Liver (tissue), 9 donors: ENCODE data around the gene CHID1. TPM values are rescaled to one million over a fixed set of nuclear protein-coding genes. Genes with fewer than 3 reads are reported as not detected.

Experiments
- DNase-seq: peaks from one replicate; pipeline ENCODE4 v3.0.0-alpha.2; 2017; ENCODE audit warnings: low spot score
- H3K27ac ChIP-seq, 2 donors: one replicate each; pipeline ENCODE4 v1.7.0; 2013; ENCODE audit warnings: inconsistent platforms in 2 of 2, low read length in 2 of 2, control low read depth in 1 of 2, low read depth in 1 of 2, mild to moderate bottlenecking in 1 of 2
- H3K27me3 ChIP-seq, 4 donors: one replicate each; pipeline versions ENCODE4 v1.6.1 to v1.7.0; 2013; ENCODE audit warnings: low read length in 3 of 4, inconsistent platforms in 1 of 4, mild to moderate bottlenecking in 1 of 4, moderate library complexity in 1 of 4; ENCODE audit not compliant: control insufficient read depth in 4 of 4, insufficient read depth in 4 of 4
- H3K36me3 ChIP-seq, 4 donors: one replicate each; pipeline versions ENCODE4 v1.6.1 to v1.7.0; 2013; ENCODE audit warnings: low read length in 3 of 4, mild to moderate bottlenecking in 3 of 4, low read depth in 1 of 4, moderate library complexity in 1 of 4; ENCODE audit not compliant: control insufficient read depth in 4 of 4, insufficient read depth in 3 of 4
- H3K4me1 ChIP-seq, 4 donors: one replicate each; pipeline versions ENCODE4 v1.6.1 to v1.7.0; 2013; ENCODE audit warnings: low read length in 3 of 4, mild to moderate bottlenecking in 3 of 4, moderate library complexity in 1 of 4; ENCODE audit not compliant: control insufficient read depth in 4 of 4, insufficient read depth in 4 of 4
- H3K4me3 ChIP-seq, 3 donors: one replicate each; pipeline versions ENCODE4 v1.6.1 to v1.7.0; 2013; ENCODE audit warnings: low read length in 3 of 3, control low read depth in 1 of 3, low read depth in 1 of 3, mild to moderate bottlenecking in 1 of 3
- H3K9ac ChIP-seq, 2 donors: one replicate each; pipeline ENCODE4 v1.7.0; 2013; ENCODE audit warnings: low read length in 2 of 2, mild to moderate bottlenecking in 2 of 2, moderate library complexity in 2 of 2, control low read depth in 1 of 2, low read depth in 1 of 2
- H3K9me3 ChIP-seq, 4 donors: one replicate each; pipeline versions ENCODE4 v1.6.1 to v1.7.0; 2013; ENCODE audit warnings: low read length in 3 of 4; ENCODE audit not compliant: control insufficient read depth in 4 of 4
- EGR1 ChIP-seq, 2 donors: IDR thresholded peaks; 2 replicates each; pipeline ENCODE4 v1.6.1; 2016 to 2018; ENCODE audit warnings: antibody characterized with exemption in 2 of 2, low read depth in 2 of 2
- FOXA1 ChIP-seq: IDR thresholded peaks from 2 replicates; pipeline ENCODE4 v1.6.1; 2016; ENCODE audit warnings: antibody characterized with exemption
- FOXA2 ChIP-seq: IDR thresholded peaks from 2 replicates; pipeline ENCODE4 v1.6.1; 2016; ENCODE audit warnings: antibody characterized with exemption
- GABPA ChIP-seq, 2 donors: IDR thresholded peaks in 1 of 2; conservative IDR thresholded peaks in 1 of 2; 2 replicates each; pipeline ENCODE4 v1.6.1; 2016; ENCODE audit warnings: antibody characterized with exemption in 2 of 2, mild to moderate bottlenecking in 1 of 2, moderate library complexity in 1 of 2
- HNF4A ChIP-seq, 2 donors: conservative IDR thresholded peaks; 2 replicates each; pipeline ENCODE4 v1.6.1; 2016; ENCODE audit warnings: antibody characterized with exemption in 2 of 2, mild to moderate bottlenecking in 2 of 2
- HNF4G ChIP-seq: IDR thresholded peaks from 2 replicates; pipeline ENCODE4 v1.6.1; 2016; ENCODE audit warnings: antibody characterized with exemption
- JUND ChIP-seq, 2 donors: IDR thresholded peaks; 2 replicates each; pipeline ENCODE4 v1.6.1; 2016; ENCODE audit warnings: antibody characterized with exemption in 2 of 2
- NR2F2 ChIP-seq: IDR thresholded peaks from 2 replicates; pipeline ENCODE4 v1.6.1; 2016; ENCODE audit warnings: antibody characterized with exemption
- RAD21 ChIP-seq, 2 donors: IDR thresholded peaks; 2 replicates each; pipeline ENCODE4 v1.6.1; 2016; ENCODE audit warnings: antibody characterized with exemption in 2 of 2, mild to moderate bottlenecking in 2 of 2
- RXRA ChIP-seq, 2 donors: IDR thresholded peaks; 2 replicates each; pipeline ENCODE4 v1.6.1; 2017 to 2018; ENCODE audit warnings: antibody characterized with exemption in 2 of 2, mild to moderate bottlenecking in 1 of 2
- SP1 ChIP-seq: IDR thresholded peaks from 2 replicates; pipeline ENCODE4 v1.6.1; 2018; ENCODE audit warnings: antibody characterized with exemption, mild to moderate bottlenecking
- WGBS: extraction: QIAGEN DNeasy Blood & Tissue Kit; methylation state at CpG from one replicate; pipeline ENCODE4 v1.1.7; 2013; 5-methylcytosine and 5-hydroxymethylcytosine counted together
- polyA plus RNA-seq, 2 donors: library from polyadenylated mRNA; stranded (reverse) in 1 of 2; unstranded in 1 of 2; fragments of 200-250 nt in 1 of 2; fragments of >200 nt in 1 of 2; fragmentation: Nextera tagmentation in 1 of 2; extraction: Ambion mirVana in 1 of 2; gene quantifications; one replicate each; pipeline versions ENCODE4 v1.2.1 to v1.2.3, GENCODE V29; 2013 to 2015
- total RNA-seq, 2 donors: library from RNA; depleted of rRNA; stranded (reverse); fragments of >200 nt; gene quantifications; one replicate each; pipeline ENCODE4 v1.2.3, GENCODE V29; 2014
- TF ChIP-seq, protein P1 (sequence below): fragments of 150-350 bp; IDR thresholded peaks from 2 replicates; pipeline ENCODE4 v1.5.1; 2017; ENCODE audit warnings: improper control_type of control experiment, low read depth, low read length; ENCODE audit not compliant: missing input control
- TF ChIP-seq, protein P2 (sequence below): IDR thresholded peaks from 2 replicates; pipeline ENCODE4 v1.6.1; 2016; ENCODE audit warnings: antibody characterized with exemption
- TF ChIP-seq, protein P3 (sequence below): IDR thresholded peaks from 2 replicates; pipeline ENCODE4 v1.6.1; 2016; ENCODE audit warnings: antibody characterized with exemption
- TF ChIP-seq, protein P4 (sequence below): IDR thresholded peaks from 2 replicates; pipeline ENCODE4 v1.6.1; 2016; ENCODE audit warnings: antibody characterized with exemption
- TF ChIP-seq, protein P5 (sequence below): IDR thresholded peaks from 2 replicates; pipeline ENCODE4 v1.6.1; 2016; ENCODE audit warnings: antibody characterized with exemption, mild to moderate bottlenecking
- donor health status: healthy.
- donor health status: healthy.
- donor health status: healthy.
- donor health status: healthy.
- donor health status: healthy.

The CHID1 gene
- total and polyA plus RNA-seq, 4 donors = 39.5 to 68.8 (median 59.1) TPM

DNA sequence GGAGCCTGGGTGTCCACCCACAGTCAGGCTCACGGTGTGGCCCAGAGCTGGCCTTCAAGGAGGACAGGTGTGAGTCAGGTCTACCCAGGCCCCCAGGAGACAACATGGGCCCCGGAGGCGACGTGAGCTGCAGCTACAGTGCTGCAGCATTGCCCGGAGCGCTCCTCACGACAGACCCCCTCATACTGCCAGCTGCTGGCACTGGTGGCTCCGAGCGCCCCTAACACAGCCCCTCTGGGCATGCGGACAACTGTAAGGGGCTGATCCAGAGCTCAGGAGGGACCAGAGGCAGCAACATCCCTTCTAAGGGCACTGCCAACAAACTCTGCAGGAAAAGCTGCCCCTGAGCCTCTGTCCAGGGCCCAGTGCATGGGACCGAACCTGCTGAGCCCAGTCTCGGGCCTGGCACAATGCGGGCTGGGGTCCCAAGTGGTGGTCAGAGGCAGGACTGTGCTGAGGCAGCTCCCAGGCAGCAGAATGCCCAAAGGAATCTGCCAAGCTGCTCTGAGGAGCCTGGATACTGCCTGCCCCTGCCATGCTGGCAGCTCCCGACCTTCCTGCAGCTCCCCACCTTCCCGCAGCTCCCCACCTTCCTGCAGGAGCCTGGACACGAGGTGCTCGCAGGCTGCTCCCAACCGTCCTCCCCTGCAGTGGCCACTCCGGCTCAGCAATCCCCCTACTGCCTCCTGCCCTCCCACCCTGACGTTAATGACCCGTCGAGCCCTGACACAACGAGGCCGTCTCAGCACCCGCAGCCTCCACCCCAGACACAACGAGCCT lies 15.1 kb downstream of the CHID1 start:
- Histone ChIP-seq H3K4me1 (no peaks in the 10 kb centered on the region), H3K36me3 (peaks cover 10 to 33% (median 17%) of the 10 kb centered on the region in 4 donors)
- DNase-seq = no peak

More for the DNA sequence above, 15.1 kb downstream of the CHID1 start:
- TF ChIP-seq RXRA (IDR thresholded peaks at IDR 0.05) (no peak), EGR1 (IDR thresholded peaks at IDR 0.05; ENCODE audit: low read depth in 2 of 2) (no peak), GABPA (IDR thresholded peaks at IDR 0.05 in 1 of 2, conservative IDR thresholded peaks at IDR 0.05 in 1 of 2) (no peak), HNF4G (no peak), SP1 (no peak), FOXA1 (no peak), NR2F2 (no peak), FOXA2 (no peak), RAD21 (IDR thresholded peaks at IDR 0.05) (no peak), HNF4A (conservative IDR thresholded peaks at IDR 0.05) (no peak), JUND (IDR thresholded peaks at IDR 0.05) (no peak)
- TF ChIP-seq, protein P1, sequence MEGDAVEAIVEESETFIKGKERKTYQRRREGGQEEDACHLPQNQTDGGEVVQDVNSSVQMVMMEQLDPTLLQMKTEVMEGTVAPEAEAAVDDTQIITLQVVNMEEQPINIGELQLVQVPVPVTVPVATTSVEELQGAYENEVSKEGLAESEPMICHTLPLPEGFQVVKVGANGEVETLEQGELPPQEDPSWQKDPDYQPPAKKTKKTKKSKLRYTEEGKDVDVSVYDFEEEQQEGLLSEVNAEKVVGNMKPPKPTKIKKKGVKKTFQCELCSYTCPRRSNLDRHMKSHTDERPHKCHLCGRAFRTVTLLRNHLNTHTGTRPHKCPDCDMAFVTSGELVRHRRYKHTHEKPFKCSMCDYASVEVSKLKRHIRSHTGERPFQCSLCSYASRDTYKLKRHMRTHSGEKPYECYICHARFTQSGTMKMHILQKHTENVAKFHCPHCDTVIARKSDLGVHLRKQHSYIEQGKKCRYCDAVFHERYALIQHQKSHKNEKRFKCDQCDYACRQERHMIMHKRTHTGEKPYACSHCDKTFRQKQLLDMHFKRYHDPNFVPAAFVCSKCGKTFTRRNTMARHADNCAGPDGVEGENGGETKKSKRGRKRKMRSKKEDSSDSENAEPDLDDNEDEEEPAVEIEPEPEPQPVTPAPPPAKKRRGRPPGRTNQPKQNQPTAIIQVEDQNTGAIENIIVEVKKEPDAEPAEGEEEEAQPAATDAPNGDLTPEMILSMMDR = no peak
- TF ChIP-seq, protein P2, sequence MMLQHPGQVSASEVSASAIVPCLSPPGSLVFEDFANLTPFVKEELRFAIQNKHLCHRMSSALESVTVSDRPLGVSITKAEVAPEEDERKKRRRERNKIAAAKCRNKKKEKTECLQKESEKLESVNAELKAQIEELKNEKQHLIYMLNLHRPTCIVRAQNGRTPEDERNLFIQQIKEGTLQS = no peak
- TF ChIP-seq, protein P3, sequence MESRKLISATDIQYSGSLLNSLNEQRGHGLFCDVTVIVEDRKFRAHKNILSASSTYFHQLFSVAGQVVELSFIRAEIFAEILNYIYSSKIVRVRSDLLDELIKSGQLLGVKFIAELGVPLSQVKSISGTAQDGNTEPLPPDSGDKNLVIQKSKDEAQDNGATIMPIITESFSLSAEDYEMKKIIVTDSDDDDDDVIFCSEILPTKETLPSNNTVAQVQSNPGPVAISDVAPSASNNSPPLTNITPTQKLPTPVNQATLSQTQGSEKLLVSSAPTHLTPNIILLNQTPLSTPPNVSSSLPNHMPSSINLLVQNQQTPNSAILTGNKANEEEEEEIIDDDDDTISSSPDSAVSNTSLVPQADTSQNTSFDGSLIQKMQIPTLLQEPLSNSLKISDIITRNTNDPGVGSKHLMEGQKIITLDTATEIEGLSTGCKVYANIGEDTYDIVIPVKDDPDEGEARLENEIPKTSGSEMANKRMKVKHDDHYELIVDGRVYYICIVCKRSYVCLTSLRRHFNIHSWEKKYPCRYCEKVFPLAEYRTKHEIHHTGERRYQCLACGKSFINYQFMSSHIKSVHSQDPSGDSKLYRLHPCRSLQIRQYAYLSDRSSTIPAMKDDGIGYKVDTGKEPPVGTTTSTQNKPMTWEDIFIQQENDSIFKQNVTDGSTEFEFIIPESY = no peak
- TF ChIP-seq, protein P4, sequence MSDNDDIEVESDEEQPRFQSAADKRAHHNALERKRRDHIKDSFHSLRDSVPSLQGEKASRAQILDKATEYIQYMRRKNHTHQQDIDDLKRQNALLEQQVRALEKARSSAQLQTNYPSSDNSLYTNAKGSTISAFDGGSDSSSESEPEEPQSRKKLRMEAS = no peak
- TF ChIP-seq, protein P5, sequence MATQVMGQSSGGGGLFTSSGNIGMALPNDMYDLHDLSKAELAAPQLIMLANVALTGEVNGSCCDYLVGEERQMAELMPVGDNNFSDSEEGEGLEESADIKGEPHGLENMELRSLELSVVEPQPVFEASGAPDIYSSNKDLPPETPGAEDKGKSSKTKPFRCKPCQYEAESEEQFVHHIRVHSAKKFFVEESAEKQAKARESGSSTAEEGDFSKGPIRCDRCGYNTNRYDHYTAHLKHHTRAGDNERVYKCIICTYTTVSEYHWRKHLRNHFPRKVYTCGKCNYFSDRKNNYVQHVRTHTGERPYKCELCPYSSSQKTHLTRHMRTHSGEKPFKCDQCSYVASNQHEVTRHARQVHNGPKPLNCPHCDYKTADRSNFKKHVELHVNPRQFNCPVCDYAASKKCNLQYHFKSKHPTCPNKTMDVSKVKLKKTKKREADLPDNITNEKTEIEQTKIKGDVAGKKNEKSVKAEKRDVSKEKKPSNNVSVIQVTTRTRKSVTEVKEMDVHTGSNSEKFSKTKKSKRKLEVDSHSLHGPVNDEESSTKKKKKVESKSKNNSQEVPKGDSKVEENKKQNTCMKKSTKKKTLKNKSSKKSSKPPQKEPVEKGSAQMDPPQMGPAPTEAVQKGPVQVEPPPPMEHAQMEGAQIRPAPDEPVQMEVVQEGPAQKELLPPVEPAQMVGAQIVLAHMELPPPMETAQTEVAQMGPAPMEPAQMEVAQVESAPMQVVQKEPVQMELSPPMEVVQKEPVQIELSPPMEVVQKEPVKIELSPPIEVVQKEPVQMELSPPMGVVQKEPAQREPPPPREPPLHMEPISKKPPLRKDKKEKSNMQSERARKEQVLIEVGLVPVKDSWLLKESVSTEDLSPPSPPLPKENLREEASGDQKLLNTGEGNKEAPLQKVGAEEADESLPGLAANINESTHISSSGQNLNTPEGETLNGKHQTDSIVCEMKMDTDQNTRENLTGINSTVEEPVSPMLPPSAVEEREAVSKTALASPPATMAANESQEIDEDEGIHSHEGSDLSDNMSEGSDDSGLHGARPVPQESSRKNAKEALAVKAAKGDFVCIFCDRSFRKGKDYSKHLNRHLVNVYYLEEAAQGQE = no peak
- 88% methylated on average over 26 of the region's 26 CpGs for WGBS
- Histone ChIP-seq H3K27me3 (no peaks in the 10 kb centered on the region), H3K4me3 (no peak overlapping the region), H3K9me3 (no peaks in the 10 kb centered on the region), H3K9ac (no peak overlapping the region), H3K27ac (no peak overlapping the region)
